Sigmoid colon (tissue), 7 donors: Measurements from ENCODE around the gene EPB41L4A. TPM values are rescaled to one million over a fixed set of nuclear protein-coding genes. Genes with fewer than 3 reads are reported as not detected.
"Not testable (repeated sequence)": the region's sequence is repeated elsewhere in the genome, so short reads cannot be mapped to it uniquely, and the experiment has no call there.

Source experiments
- DNase-seq: peaks from one replicate; pipeline ENCODE4 v3.0.0-alpha.2; 2019
- H3K27ac ChIP-seq, 4 donors: fragments of 200-600 bp; sonication (generic); one replicate each; pipeline ENCODE4 v1.5.1; 2016 to 2019; ENCODE audit warnings: mild to moderate bottlenecking in 1 of 4
- H3K27me3 ChIP-seq, 3 donors: fragments of 200-600 bp; sonication (generic); one replicate each; pipeline ENCODE4 v1.5.1; 2019; ENCODE audit warnings: mild to moderate bottlenecking in 1 of 3
- H3K36me3 ChIP-seq, 4 donors: fragments of 200-600 bp; sonication (generic); one replicate each; pipeline ENCODE4 v1.5.1; 2016 to 2019
- H3K4me1 ChIP-seq, 4 donors: fragments of 200-600 bp; sonication (generic); one replicate each; pipeline ENCODE4 v1.5.1; 2017 to 2019
- H3K4me3 ChIP-seq, 4 donors: fragments of 200-600 bp; sonication (generic); one replicate each; pipeline ENCODE4 v1.5.1; 2017 to 2019; ENCODE audit warnings: mild to moderate bottlenecking in 2 of 4, moderate library complexity in 1 of 4
- H3K9me3 ChIP-seq, 4 donors: fragments of 200-600 bp in 3 of 4; sonication (generic) in 3 of 4; one replicate each; pipeline versions ENCODE4 v1.5.1 to v1.6.1; 2013 to 2019
- CTCF ChIP-seq, 4 experiments: fragments of 450-650 bp in 3 of 4; fragments of 200-600 bp in 1 of 4; IDR thresholded peaks; one replicate each; pipeline ENCODE4 v1.5.1; 2016 to 2019; ENCODE audit warnings: antibody characterized with exemption in 4 of 4, mild to moderate bottlenecking in 3 of 4, moderate library complexity in 2 of 4
- EP300 ChIP-seq, 4 donors: sonication (generic); formaldehyde crosslinking; IDR thresholded peaks; one replicate each; pipeline ENCODE4 v1.6.1; 2017; ENCODE audit warnings: antibody characterized with exemption in 4 of 4
- POLR2A ChIP-seq, 2 donors: fragments of 450-650 bp; IDR thresholded peaks; one replicate each; pipeline ENCODE4 v1.6.1; 2016; ENCODE audit warnings: antibody characterized with exemption in 2 of 2, mild to moderate bottlenecking in 2 of 2, moderate library complexity in 2 of 2
- POLR2AphosphoS5 ChIP-seq, 4 donors: sonication (generic); formaldehyde crosslinking; IDR thresholded peaks; one replicate each; pipeline ENCODE4 v1.6.1; 2017; ENCODE audit warnings: antibody characterized with exemption in 4 of 4
- WGBS, 2 donors: extraction: QIAGEN DNeasy Blood & Tissue Kit; methylation state at CpG; one replicate each; pipeline ENCODE4 v1.1.7; 2013; 5-methylcytosine and 5-hydroxymethylcytosine counted together
- intact Hi-C: fragments of 100-400 bp; cut with DNase I; formaldehyde crosslinking; loops from one replicate; pipeline ENCODE4 v1.15.1; 2023
- polyA plus RNA-seq, 3 donors: library from polyadenylated mRNA; stranded (reverse); fragments of 200-250 nt; gene quantifications; one replicate each; pipeline ENCODE4 v1.2.3, GENCODE V29; 2013
- total RNA-seq, 4 donors: library from RNA; depleted of rRNA; stranded (reverse); fragments of >200 nt; gene quantifications; one replicate each; pipeline ENCODE4 v1.1.0, GENCODE V29; 2016
- donor health status: healthy with polysubstance abuse.
- donor health status: Bipolar disorder and iron deficiency.
- donor health status: healthy.

The EPB41L4A gene
- total and polyA plus RNA-seq, 7 donors: 3.7 to 75.3 (median 4.8) TPM

- no peak for DNase-seq
- Histone ChIP-seq H3K9me3 (no peaks in the 10 kb centered on the region), H3K27ac (no peak overlapping the region), H3K36me3 (no peaks in the 10 kb centered on the region), H3K4me3 (no peak overlapping the region), H3K4me1 (no peaks in the 10 kb centered on the region), H3K27me3 (no peaks in the 10 kb centered on the region)
- 83 to 86% methylated on average over 5 of the region's 5 CpGs for WGBS, 2 donors
- TF ChIP-seq EP300 (IDR thresholded peaks at IDR 0.05): no peak
- no peak for TF ChIP-seq CTCF (IDR thresholded peaks at IDR 0.05)
- TF ChIP-seq POLR2AphosphoS5 (IDR thresholded peaks at IDR 0.05): no peak
- no peak for TF ChIP-seq POLR2A (IDR thresholded peaks at IDR 0.05)
- intact Hi-C loops: no loop called here
These were observed 17.2 kb downstream of the EPB41L4A start for GRCh38 chr5:112401924-112402323.

DNA sequence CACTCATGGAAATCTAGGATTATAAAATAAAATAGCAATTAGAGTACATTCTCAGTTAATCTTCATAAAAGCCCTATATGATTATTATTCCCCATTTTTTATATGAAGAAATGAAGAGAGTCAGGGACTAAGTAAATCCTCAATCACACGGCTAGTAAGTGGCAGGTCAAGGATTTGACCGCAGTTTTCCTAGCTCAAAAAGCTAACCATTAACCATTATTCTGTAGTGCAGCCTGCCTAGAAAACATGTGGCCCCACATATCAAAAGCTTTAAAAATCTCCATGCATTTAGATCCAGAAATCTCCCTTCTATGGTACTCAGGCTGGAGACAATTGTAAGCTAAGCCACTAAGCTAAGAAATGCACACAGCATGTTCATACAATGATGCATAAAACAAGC, 21.4 kb downstream of the EPB41L4A start:
- intact Hi-C loops: no loop called here
- H3K4me1 ChIP-seq: no peaks in the 10 kb centered on the region
- TF ChIP-seq POLR2AphosphoS5 (IDR thresholded peaks at IDR 0.05) (no peak), POLR2A (IDR thresholded peaks at IDR 0.05) (no peak), CTCF (IDR thresholded peaks at IDR 0.05) (no peak), EP300 (IDR thresholded peaks at IDR 0.05) (no peak)
- no peaks in the 10 kb centered on the region for H3K27me3 ChIP-seq
- 88 to 97% methylated on average over 2 of the region's 2 CpGs for WGBS, 2 donors
- H3K4me3 ChIP-seq: no peak overlapping the region
- DNase-seq: no peak
- no peak overlapping the region for H3K27ac ChIP-seq
- no peaks in the 10 kb centered on the region for H3K36me3 ChIP-seq
- H3K9me3 ChIP-seq: peaks cover 0 to 4% (median 0%) of the 10 kb centered on the region in 4 donors

DNA sequence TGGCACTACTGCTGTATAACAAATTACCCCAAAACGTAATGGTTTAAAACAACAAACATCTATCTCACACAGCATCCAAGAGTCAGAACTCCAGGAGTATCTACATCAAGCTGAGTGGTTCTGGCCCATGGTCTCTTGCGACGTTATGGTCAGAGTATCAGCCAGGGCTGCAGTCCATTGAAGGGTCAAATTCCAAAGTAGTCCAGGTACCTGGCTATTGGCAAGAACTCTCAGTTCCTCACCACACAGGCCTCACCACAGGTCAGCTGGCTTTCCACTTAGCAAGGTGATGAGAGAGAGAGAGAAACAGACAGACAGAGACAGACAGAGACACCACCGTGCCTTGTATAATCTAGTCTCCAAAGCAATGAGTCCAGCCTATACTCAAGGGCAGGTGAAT, 22.6 kb downstream of the EPB41L4A start:
- Histone ChIP-seq H3K9me3 (peaks cover 0 to 4% (median 0%) of the 10 kb centered on the region in 4 donors), H3K4me3 (no peak overlapping the region), H3K36me3 (no peaks in the 10 kb centered on the region), H3K4me1 (no peaks in the 10 kb centered on the region), H3K27me3 (no peaks in the 10 kb centered on the region), H3K27ac (no peak overlapping the region)
- DNase-seq: no peak
- intact Hi-C loops: no loop called here
- 91 to 92% methylated on average over 4 of the region's 4 CpGs for WGBS, 2 donors
- TF ChIP-seq POLR2A (IDR thresholded peaks at IDR 0.05): no peak

DNA sequence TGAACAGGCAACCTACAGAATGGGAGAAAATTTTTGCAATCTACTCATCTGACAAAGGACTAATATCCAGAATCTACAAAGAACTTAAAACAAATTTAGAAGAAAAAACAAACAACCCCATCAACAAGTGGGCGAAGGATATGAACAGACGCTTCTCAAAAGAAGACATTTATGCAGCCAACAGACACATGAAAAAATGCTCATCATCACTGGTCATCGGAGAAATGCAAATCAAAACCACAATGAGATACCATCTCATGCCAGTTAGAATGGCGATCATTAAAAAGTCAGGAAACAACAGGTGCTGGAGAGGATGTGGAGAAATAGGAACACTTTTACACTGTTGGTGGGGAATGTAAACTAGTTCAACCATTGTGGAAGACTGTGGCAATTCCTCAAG, 23.8 kb downstream of the EPB41L4A start:
- H3K27ac ChIP-seq, H3K4me1 ChIP-seq, H3K9me3 ChIP-seq, H3K4me3 ChIP-seq, H3K36me3 ChIP-seq, intact Hi-C loops, DNase-seq, H3K27me3 ChIP-seq: not testable (repeated sequence)
- 85 to 93% methylated on average over 4 of the region's 4 CpGs for WGBS, 2 donors

GRCh38 chr5:112390327-112390726, 28.8 kb downstream of the EPB41L4A start:
- DNase-seq: no peak
- H3K36me3 ChIP-seq: no peaks in the 10 kb centered on the region
- H3K27ac ChIP-seq: no peak overlapping the region
- H3K9me3 ChIP-seq: no peaks in the 10 kb centered on the region
- no peaks in the 10 kb centered on the region for H3K27me3 ChIP-seq
- TF ChIP-seq POLR2AphosphoS5 (IDR thresholded peaks at IDR 0.05) (no peak), POLR2A (IDR thresholded peaks at IDR 0.05) (no peak), EP300 (IDR thresholded peaks at IDR 0.05) (no peak)
- H3K4me1 ChIP-seq: no peaks in the 10 kb centered on the region
- intact Hi-C loops: no loop called here
- 20 to 65% methylated on average over 8 of the region's 8 CpGs for WGBS, 2 donors
- H3K4me3 ChIP-seq: no peak overlapping the region

GRCh38 chr5:112388739-112389138, 30.3 kb downstream of the EPB41L4A start:
- TF ChIP-seq POLR2AphosphoS5 (IDR thresholded peaks at IDR 0.05) (no peak), POLR2A (IDR thresholded peaks at IDR 0.05) (no peak), CTCF (IDR thresholded peaks at IDR 0.05) (no peak), EP300 (IDR thresholded peaks at IDR 0.05) (no peak)

More at GRCh38 chr5:112388739-112389138, 30.3 kb downstream of the EPB41L4A start:
- H3K4me1 ChIP-seq: no peaks in the 10 kb centered on the region
- intact Hi-C loops: no loop called here
- no peak overlapping the region for H3K27ac ChIP-seq
- no peak for DNase-seq
- WGBS, 2 donors: 91 to 93% methylated on average over 3 of the region's 3 CpGs
- no peak overlapping the region for H3K4me3 ChIP-seq
- H3K27me3 ChIP-seq: no peaks in the 10 kb centered on the region
- H3K9me3 ChIP-seq: no peaks in the 10 kb centered on the region
- H3K36me3 ChIP-seq: no peaks in the 10 kb centered on the region
